ENCODE measurements around the gene NCS1. TPM values are rescaled to one million over a fixed set of nuclear protein-coding genes. Genes with fewer than 3 reads are reported as not detected.
"Not testable (repeated sequence)": the region's sequence is repeated elsewhere in the genome, so short reads cannot be mapped to it uniquely, and the experiment has no call there.

The NCS1 gene
- total RNA-seq, 2 donors from 2014 or later: 4.5 to 26.1 TPM

GRCh38 chr9:130276121-130276520 lies 103.9 kb downstream of the NCS1 start:
- no peaks in the 10 kb centered on the region for H3K9me3 ChIP-seq
- no peaks in the 10 kb centered on the region for H3K27me3 ChIP-seq
- no peak for TF ChIP-seq CTCF (IDR thresholded peaks at IDR 0.05)
- peaks cover 0 to 12% of the 10 kb centered on the region in 2 donors for H3K4me1 ChIP-seq
- H3K4me3 ChIP-seq: no peak overlapping the region
- no peak overlapping the region for H3K27ac ChIP-seq
- no peaks in the 10 kb centered on the region for H3K36me3 ChIP-seq
- DNase-seq (ENCODE audit: low spot score): no peak

GRCh38 chr9:130276955-130277354 lies 104.8 kb downstream of the NCS1 start:
- Histone ChIP-seq H3K27ac (no peak overlapping the region), H3K4me1 (peaks cover 0 to 7% of the 10 kb centered on the region in 2 donors), H3K27me3 (no peaks in the 10 kb centered on the region), H3K4me3 (no peak overlapping the region), H3K9me3 (no peaks in the 10 kb centered on the region), H3K36me3 (no peaks in the 10 kb centered on the region)
- no peak for TF ChIP-seq CTCF (IDR thresholded peaks at IDR 0.05)
- no peak for DNase-seq (ENCODE audit: low spot score)

GRCh38 chr9:130277525-130277924 lies 105.3 kb downstream of the NCS1 start:
- H3K27ac ChIP-seq; H3K9me3 ChIP-seq; H3K4me1 ChIP-seq; H3K27me3 ChIP-seq; DNase-seq (ENCODE audit: low spot score); H3K36me3 ChIP-seq; H3K4me3 ChIP-seq: not testable (repeated sequence)

- no peak overlapping the region for H3K4me3 ChIP-seq
- no peaks in the 10 kb centered on the region for H3K36me3 ChIP-seq
- H3K9me3 ChIP-seq: no peaks in the 10 kb centered on the region
- H3K27ac ChIP-seq: no peak overlapping the region
- no peaks in the 10 kb centered on the region for H3K27me3 ChIP-seq
- no peak for TF ChIP-seq CTCF (IDR thresholded peaks at IDR 0.05)
- peaks cover 0 to 40% of the 10 kb centered on the region in 2 donors for H3K4me1 ChIP-seq
- DNase-seq (ENCODE audit: low spot score): no peak
Measured at GRCh38 chr9:130283539-130284248, 111.5 kb downstream of the NCS1 start.

GRCh38 chr9:130284249-130284625 lies 112.0 kb downstream of the NCS1 start:
- Histone ChIP-seq H3K27ac (no peak overlapping the region), H3K9me3 (no peaks in the 10 kb centered on the region)

GRCh38 chr9:130284690-130285089 lies 112.5 kb downstream of the NCS1 start:
- H3K36me3 ChIP-seq: no peaks in the 10 kb centered on the region
- TF ChIP-seq CTCF (IDR thresholded peaks at IDR 0.05): no peak
- H3K4me1 ChIP-seq: peaks cover 0 to 48% of the 10 kb centered on the region in 2 donors
- no peaks in the 10 kb centered on the region for H3K9me3 ChIP-seq
- H3K27me3 ChIP-seq: no peaks in the 10 kb centered on the region
- H3K27ac ChIP-seq: no peak overlapping the region
- DNase-seq (ENCODE audit: low spot score): no peak
- H3K4me3 ChIP-seq: no peak overlapping the region

More at GRCh38 chr9:130284249-130284625, 112.0 kb downstream of the NCS1 start:
- no peak overlapping the region for H3K4me3 ChIP-seq
- no peak for DNase-seq (ENCODE audit: low spot score)
- no peak for TF ChIP-seq CTCF (IDR thresholded peaks at IDR 0.05)
- H3K27me3 ChIP-seq: no peaks in the 10 kb centered on the region
- no peaks in the 10 kb centered on the region for H3K36me3 ChIP-seq
- H3K4me1 ChIP-seq: peaks cover 0 to 45% of the 10 kb centered on the region in 2 donors

Data from right atrium auricular region (tissue), 2 donors.